ENCODE measurements around the gene CASTOR2. TPM values are rescaled to one million over a fixed set of nuclear protein-coding genes. Genes with fewer than 3 reads are reported as not detected.

The CASTOR2 gene
- total RNA-seq, 4 donors from 2014 or later = 1.2 to 35.6 (median 11.3) TPM

GRCh38 chr7:75048435-75049379 is 84.2 kb downstream of the CASTOR2 start:
- no peak for TF ChIP-seq POLR2A (IDR thresholded peaks at IDR 0.05)
- no peak for TF ChIP-seq CTCF (IDR thresholded peaks at IDR 0.05)

DNA sequence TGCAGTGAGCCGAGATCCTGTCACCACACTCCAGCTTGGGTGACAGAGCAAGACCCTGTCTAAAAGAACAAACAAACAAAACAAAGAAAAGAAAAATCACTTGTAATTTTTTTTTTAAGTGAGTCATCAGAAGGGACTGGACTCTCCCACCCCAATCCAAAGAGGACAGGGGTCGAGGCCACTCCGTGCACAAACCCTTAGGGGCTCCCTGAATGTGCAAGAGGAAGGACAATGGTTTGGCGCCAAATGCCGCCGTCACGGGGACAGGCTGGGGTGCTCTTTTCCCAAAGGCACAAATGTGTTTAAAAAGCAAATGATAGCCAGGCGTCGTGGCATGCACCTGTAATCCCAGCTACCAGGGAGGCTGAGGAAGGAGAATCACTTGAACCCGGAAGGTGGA is 85.3 kb downstream of the CASTOR2 start:
- H3K36me3 ChIP-seq = no peaks in the 10 kb centered on the region
- H3K9me3 ChIP-seq = no peaks in the 10 kb centered on the region
- H3K27ac ChIP-seq = no peak overlapping the region
- no peak for DNase-seq
- intact Hi-C loops (cut with DNase I; ENCODE audit: low total_unique reads) = no loop called here
- H3K4me3 ChIP-seq = no peak overlapping the region
- TF ChIP-seq CTCF (IDR thresholded peaks at IDR 0.05) (no peak), POLR2A (IDR thresholded peaks at IDR 0.05) (no peak)
- no peaks in the 10 kb centered on the region for H3K27me3 ChIP-seq
- H3K4me1 ChIP-seq = no peaks in the 10 kb centered on the region

More at GRCh38 chr7:75048435-75049379, 84.2 kb downstream of the CASTOR2 start:
- Histone ChIP-seq H3K27me3 (no peaks in the 10 kb centered on the region), H3K36me3 (no peaks in the 10 kb centered on the region), H3K9me3 (no peaks in the 10 kb centered on the region), H3K4me3 (no peak overlapping the region), H3K4me1 (no peaks in the 10 kb centered on the region), H3K27ac (no peak overlapping the region)
- intact Hi-C loops (cut with DNase I; ENCODE audit: low total_unique reads) = no loop called here
- no peak for DNase-seq

- no peak for DNase-seq
- Histone ChIP-seq H3K4me1 (no peaks in the 10 kb centered on the region), H3K4me3 (no peak overlapping the region), H3K9me3 (no peaks in the 10 kb centered on the region), H3K36me3 (no peaks in the 10 kb centered on the region), H3K27me3 (no peaks in the 10 kb centered on the region), H3K27ac (no peak overlapping the region)
- intact Hi-C loops (cut with DNase I; ENCODE audit: low total_unique reads) = no loop called here
- TF ChIP-seq CTCF (IDR thresholded peaks at IDR 0.05) (no peak), POLR2A (IDR thresholded peaks at IDR 0.05) (no peak)
Observed at GRCh38 chr7:75050501-75050900, 86.0 kb downstream of the CASTOR2 start.

GRCh38 chr7:75054744-75055143 is 90.2 kb downstream of the CASTOR2 start:
- Histone ChIP-seq H3K9me3 (no peaks in the 10 kb centered on the region), H3K27ac (peak overlapping the region; percentile 79 to 82), H3K4me1 (peaks cover 12 to 15% of the 10 kb centered on the region in 2 donors), H3K27me3 (no peaks in the 10 kb centered on the region), H3K36me3 (no peaks in the 10 kb centered on the region), H3K4me3 (no peak overlapping the region)
- TF ChIP-seq POLR2A (IDR thresholded peaks at IDR 0.05) (no peak), CTCF (IDR thresholded peaks at IDR 0.05) (no peak)
- intact Hi-C loops (cut with DNase I; ENCODE audit: low total_unique reads) = no loop called here
- peak; percentile 49 to 50 for DNase-seq

GRCh38 chr7:75055155-75055554 is 90.7 kb downstream of the CASTOR2 start:
- Histone ChIP-seq H3K27ac (peak overlapping the region; percentile 79 to 82), H3K27me3 (no peaks in the 10 kb centered on the region), H3K4me3 (no peak overlapping the region), H3K4me1 (peaks cover 12 to 15% of the 10 kb centered on the region in 2 donors), H3K9me3 (no peaks in the 10 kb centered on the region), H3K36me3 (no peaks in the 10 kb centered on the region)
- TF ChIP-seq POLR2A (IDR thresholded peaks at IDR 0.05) (no peak), CTCF (IDR thresholded peaks at IDR 0.05) (no peak)
- no peak for DNase-seq
- intact Hi-C loops (cut with DNase I; ENCODE audit: low total_unique reads) = no loop called here

All from uterus (tissue), 4 donors.